ENCODE measurements around the gene NFATC1.

Gene NFATC1

DNA sequence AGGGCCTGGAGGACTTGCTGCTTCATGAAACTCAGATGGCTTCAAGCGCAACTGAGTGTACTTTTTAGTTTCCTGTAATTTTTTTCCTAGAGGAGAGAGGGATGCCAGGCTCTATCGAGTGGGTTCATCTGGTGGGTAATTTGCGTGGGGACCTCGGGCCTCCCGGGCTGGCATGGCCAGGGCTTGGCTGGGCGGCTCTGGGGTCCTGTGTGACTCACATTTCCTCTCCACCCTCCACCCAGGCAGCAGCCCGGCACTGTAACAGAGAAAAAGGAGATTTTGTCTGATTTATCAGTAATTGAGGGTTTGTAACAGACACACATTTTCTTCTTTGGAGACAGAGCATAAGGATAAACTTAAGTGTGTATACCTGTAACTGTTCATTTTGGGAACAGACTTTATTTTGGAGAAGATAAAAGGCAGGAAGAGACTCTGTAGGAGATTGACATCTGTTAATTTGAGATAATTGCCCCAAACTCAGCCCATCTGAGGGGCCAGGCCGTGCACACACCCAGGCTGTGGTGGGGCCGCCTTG lies 64.3 kb downstream of the NFATC1 start:
- no peak for DNase-seq

DNA sequence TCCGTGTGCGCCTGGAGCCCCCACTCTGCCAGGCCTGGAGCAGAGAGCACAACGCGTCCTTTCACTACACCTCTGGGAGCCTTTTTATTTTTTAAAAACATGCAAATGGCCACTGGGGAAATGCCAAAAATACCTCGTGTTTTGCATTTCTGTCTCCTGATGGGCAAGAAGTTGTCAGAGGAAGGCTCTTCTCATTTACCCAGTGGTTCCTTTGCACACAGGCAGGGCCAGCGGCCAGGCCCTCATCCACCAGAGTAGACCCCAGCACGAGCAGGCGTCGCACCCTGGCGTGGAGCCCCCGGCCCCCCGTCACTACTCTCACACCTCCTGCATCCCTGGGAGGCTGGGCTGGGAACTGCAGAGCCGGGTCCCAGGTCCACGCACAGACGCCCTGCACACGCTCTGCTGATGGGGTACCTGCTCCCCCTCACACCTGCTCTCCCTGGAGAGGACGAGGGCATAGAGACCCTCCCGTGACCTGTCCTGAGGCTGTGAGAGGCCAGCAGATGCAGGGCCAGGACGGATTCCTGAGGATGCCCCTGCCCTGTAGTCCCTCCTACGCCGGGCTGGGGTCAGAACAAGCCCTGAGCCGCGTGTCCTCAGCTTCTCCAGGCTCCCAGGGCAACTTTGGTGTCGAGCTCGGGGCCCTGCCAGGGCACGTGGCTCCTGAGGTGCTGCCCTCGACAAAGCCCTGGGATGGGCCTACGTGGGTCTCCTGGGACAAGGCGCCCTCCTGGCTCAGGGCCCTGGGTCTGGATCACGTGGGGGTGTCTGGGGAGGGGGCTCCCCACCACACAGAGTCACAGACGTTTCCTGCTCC lies 65.0 kb downstream of the NFATC1 start:
- DNase-seq = no peak

DNA sequence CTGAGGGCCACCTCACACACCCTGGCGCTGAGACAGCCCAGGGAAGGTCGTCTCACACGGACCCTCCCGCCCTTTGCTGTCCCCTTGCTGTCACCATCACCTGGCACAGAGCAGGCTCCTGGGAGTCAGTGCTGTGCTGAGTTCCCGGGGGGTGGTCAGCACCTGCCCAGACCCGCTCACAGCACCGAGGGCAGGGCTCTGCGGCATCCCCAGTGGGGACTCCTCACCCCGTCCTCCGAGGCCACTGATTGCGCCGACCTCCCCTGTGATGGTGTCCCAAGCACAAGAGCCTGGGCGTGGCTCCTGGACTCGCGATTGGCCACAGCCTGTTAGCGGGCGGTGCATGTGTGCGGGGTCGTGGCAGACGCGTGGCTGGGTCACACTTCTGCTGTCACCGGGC lies 65.9 kb downstream of the NFATC1 start:
- no peak for DNase-seq

DNA sequence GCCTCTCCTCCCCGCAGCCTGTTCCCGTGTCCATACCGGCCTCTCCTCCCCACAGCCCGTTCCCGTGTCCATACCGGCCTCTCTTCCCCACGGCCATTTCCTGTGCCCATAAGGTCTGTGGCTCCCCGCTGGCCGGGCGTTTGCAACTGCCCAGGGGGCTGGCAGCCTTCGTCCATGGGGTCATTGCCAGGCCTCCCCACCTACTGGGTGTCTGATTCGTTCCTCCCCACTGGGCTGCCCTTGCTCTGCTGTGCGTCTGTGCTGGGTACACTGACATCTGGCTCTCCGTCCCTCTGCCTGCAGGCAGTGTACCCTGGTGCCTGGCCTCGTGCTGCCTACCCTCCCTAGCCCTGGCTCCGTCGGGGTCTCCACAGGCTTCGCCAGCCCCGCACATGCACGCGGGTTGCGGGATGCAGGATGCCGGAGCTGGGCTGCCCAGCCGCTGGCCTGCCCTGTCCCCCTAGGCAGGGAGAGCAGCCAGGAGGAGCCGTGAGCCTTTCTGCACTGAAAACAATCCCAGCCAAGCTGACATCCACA lies 67.8 kb downstream of the NFATC1 start:
- DNase-seq = no peak

DNA sequence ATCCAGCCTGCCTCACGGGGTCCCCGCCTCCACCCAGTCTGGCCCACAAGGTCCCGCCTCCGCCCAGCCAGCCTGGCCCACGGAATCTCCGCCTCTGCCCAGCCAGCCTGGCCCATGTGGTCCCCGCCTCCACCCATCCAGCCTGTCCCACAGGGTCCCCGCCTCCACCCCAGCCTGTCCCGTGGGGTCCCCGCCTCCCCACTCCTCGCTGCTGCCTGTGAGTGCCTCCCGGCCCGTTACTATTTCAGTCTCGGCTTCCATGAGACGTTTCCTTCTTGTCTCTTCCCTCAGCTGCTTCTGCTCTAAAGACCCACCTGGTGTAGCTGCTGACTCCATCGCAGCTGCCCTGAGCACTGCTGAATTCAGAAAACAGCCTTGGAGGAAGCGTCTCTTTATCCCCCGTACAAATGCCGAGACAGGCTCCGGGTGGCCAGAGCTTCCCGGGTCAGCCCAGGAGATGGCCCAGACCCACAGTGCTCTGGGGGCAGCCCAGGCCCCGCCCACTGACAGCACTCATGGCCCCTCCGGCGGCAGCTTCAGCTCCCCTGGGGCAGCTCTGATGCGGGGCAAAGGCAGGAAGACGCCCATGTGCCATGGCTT lies 69.8 kb downstream of the NFATC1 start:
- no peak for DNase-seq

DNA sequence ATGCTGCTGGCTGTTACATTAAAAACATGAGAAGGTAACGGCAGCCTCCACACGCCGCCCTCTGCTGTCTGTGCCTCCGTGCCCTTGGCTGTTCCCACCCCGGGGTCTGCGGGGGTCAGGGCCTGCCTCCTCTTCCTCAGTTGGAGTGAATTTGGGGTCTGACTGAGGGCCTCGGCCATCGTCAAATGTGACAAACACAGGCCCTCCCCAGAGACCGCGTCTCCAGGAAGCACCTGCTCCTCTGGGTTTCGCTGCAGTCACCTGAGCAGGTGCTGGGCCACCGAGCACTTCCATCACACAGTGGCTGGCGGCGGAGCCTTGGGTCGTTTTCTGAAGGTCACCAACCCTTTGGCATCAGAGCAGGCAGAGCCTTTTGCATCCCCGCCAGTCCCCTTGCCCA lies 70.9 kb downstream of the NFATC1 start:
- DNase-seq = peak; percentile 16

DNA sequence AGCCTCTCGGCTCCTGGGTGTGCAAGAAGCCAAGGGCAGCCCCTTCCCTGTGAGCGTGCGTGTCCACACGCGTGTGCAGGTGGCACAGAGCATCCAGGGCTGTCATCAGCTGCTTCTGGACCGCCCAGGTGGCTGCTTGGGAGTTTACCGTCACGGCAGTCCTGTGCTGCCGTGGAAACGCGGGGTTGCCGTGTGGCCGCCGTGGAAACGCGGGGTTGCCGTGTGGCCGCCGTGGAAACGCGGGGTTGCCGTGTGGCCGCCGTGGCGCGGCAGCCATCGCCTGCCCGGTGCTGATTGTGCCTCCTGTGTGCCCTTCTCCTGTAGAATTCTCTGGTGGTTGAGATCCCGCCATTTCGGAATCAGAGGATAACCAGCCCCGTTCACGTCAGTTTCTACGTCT lies 71.4 kb downstream of the NFATC1 start:
- no peak for DNase-seq

DNA sequence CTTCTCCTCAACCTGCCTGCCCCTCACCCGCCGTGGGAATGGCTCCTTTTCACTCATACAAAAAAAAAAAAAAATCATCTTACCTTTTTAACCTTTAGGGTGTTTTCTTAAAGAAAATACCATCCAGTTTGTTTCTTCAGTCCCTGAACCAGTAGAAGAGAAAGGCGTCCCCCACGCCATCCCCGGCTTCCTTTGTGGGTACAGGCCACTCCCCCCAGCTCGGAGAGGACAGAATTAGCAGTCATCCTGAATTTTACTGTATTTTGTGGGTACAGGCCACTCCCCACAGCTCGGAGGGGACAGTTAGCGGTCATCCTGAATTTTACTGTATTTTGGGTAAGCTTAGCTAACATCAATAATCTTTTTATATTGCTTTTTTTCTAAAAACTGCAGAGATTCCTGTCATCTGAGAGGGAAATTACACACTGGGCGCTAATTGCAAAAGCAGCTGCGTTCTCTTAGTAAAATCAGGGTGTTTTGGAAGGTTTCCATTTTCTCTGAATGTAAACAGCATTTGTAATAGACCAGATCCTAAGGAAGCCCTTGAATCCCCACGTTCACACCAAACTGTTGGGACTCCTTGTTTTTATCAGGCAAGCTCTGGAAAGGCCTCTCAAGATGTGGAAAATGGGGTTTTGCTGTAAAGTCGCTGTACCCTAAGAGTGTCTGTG lies 72.5 kb downstream of the NFATC1 start:
- DNase-seq = peak; percentile 79

DNA sequence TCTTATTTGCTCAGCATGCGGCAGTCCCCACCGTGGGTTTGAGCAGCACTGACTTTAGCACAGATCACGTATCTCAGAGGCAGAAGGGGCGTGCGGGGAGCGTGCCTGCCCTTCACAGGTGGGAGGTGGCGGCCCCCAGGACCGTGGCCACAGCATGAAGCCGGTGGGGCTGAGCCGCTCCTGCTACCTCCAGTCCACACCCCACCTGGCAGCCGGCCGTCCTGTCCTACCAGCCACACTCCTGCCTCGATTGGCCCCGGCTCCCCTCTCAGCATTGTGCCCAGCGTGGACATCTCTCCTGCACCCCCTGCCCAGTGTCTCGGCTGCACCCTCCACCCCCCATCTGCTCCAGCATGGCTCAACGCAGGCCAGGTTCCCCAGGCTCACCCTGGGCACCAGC lies 73.6 kb downstream of the NFATC1 start:
- DNase-seq = no peak

DNA sequence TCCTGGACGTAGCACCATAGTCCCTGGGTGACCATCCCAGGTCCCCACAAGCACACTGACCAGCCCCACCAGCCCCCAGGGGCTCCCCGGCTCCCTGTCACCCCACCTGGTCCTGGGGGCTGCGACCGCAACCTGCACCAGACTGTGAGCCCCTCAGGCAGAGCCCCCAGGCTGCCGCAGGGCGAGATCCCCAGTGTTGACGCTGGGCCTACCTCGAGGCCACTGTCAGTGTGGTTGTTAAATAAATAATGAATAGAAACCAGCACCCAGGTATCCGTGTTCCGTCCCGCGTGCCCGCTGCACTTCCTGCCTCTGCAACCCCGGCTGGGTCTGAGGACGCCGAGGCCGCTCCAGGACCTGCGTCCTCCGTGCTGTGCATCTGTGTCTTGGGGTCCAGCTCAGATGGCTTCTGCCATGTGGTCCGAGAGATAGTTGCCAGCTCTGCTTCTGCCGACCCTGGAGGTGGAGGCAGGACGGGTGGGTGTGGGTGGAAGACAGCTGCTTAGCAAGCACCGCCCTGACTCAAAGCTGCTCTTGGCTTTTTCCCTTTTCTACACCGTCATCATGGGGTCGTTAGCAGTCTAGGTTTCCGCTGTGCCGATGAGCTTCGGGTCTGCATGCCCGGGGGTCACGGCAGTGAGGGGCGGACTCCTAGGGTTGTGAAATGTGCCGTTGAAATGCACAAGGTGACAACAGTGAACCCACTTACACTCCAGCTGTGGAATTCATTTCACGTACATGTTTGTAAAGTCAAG lies 74.2 kb downstream of the NFATC1 start:
- DNase-seq = no peak

DNA sequence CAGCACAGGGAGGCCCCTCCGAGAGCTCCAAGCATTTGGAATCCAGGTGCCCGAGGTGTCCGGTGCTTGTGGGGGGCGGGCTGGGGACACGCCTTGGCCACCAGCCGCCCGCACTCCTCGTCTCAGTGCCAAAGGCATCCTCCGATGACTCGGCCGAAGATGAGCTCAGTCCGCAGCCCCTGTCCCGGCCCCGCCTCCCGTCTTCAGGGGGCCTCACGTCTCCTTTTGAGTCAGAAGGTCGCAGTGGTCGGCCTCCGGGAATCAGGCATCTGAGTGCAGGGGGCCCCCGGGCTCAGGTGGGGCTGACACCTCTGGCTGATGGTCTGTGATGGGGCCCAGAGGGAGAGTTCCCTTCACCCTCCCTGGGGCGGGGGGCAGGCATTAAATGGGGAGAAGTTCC lies 74.8 kb downstream of the NFATC1 start:
- DNase-seq = no peak

DNA sequence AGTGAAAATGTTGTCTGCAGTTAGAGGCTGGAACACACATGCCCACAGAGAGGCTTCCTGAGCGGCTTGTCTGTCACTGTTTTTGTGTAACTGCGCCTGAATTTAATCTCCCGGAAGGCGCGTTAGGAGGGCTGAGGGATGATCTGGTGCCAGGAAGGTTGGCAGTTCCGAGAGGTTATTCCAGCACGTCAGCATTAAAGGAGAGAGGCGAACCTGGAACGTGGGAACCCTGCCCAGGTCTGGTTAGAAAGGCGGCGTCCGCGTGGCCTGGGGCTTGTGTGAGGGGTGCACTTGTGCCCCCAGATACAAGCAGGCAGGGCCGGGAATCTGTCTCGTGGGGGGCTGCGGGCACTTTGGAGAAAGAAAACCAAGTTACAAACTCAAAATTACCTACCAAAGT lies 75.3 kb downstream of the NFATC1 start:
- no peak for DNase-seq

DNA sequence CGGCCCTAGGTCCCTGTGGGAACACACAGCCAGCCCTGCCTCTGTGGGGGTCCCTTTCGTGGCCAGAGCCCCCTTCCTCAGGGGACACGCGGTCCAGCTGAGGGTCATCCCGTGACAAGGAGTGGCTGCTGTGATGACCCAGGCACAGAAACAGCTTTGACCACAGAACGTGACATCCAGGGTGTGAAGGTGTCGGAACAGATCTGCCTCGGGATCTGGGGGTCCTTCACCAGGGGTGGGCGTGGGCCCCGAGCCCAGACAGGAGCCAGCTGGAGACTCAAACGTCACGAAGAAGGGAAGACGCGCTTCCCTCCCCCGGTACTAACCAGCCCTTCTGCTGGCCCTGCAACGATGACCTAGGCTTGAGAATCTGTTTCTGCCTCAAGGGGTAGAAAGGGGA lies 75.9 kb downstream of the NFATC1 start:
- no peak for DNase-seq

DNA sequence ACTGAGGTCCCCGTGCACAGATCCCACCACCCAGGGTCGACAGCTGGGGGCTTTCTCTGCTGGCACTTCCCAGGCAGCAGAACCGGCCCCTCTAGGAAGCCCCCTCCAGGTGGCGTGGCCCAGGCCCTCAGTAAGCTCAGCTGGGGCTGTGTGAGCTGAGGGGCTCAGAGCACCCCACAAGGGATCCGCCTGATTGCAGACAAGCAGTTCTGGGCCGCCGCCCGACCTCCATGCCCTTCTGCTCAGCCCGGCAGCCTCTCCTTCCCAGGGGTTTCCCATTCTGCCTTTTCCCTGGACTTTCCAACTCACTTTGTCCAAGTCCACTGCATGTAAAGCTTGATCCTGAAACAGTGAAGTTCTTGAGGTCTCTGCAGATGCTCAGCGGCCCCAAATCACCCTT lies 76.4 kb downstream of the NFATC1 start:
- no peak for DNase-seq

DNA sequence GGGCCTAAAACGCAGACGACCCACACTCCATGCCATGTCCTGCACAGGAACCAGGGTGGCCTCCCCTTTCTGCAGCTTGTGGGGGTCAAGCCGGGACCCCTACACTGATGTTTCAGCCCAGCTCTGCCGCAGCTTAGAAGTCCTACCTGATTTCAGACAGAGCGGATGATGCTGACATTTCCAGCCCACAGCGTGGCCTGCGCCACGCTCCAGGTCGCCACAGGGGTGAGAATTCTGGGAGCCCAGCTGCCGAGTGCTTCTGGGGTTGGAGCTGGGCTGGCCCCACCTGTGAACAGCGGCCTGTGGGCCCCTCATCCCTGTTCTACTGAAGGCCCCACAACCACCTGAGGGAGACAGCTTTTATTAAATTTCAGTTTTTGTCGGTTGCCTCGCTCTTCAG lies 77.2 kb downstream of the NFATC1 start:
- DNase-seq = no peak

DNA sequence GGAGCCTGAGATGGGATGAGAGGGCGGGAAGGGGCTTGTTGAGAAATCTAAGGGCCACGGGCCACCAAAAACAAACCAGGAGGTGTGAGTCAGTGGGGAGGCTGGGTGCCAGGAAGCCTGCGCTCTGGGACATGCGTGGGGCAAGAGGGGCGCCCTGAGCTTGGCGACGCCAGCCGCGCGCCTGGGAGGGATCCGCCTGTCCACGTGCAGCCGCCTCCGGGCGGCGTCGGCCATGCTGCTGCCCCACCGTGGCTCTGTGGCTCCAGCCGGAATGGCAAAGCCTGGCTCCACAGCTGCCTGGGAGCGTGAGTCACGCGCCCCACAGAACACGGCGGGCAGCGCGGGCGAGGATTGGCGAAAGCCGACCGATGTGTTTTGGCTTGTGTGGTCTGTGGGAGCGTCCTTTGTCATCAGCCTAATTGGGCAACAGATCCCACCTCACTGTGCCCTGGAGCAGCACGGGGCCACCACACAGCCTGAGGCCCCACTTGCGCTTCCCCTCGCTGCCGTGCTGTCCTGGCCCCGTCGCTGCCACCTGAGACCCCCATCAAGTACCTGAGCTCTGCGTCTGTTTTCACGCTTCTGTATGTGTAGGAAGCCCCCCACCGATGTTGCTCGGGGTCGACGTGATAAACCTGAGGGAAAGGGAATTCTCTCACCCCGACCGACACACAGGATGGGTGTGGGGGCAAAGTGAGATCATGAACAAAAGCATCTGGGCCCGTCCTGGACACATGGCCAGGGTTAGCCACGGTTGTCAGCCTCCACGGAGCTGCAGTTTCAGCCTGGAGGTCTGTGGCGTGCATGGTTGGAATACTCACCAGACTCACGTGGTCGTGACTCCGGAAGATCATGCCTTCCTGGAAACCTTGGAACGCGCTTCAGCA lies 80.5 kb downstream of the NFATC1 start:
- no peak for DNase-seq

DNA sequence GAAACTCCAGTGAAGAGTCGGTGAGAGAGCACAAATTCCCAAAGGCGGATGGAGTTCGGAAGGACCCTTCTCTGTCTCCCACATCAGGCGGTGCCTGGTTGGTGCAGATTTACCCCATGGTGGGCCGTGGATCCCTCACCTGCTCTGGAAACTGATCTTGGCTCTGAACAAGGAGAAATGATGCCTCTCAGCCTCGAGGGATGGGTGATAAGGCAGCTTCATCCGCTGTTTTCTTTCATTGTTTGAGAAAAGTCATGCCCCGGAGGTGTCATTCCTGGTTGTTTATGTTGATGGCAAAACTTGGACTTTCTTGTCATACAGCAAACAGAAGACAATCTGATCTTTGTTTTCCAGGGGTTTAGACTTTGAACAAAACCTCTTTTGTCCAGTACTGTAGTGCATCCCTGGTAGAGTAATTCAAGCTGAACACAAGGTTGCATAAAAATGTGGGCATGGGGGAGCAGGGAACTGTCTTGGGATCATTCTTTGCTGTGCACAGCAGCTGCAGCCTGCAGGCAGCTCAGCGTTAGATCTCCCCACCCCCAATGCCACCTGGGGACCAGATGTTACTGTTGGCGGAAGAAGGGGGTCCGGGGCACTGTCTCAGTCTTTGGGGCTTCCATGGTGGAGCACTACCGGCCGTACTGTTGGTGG lies 81.3 kb downstream of the NFATC1 start:
- no peak for DNase-seq

DNA sequence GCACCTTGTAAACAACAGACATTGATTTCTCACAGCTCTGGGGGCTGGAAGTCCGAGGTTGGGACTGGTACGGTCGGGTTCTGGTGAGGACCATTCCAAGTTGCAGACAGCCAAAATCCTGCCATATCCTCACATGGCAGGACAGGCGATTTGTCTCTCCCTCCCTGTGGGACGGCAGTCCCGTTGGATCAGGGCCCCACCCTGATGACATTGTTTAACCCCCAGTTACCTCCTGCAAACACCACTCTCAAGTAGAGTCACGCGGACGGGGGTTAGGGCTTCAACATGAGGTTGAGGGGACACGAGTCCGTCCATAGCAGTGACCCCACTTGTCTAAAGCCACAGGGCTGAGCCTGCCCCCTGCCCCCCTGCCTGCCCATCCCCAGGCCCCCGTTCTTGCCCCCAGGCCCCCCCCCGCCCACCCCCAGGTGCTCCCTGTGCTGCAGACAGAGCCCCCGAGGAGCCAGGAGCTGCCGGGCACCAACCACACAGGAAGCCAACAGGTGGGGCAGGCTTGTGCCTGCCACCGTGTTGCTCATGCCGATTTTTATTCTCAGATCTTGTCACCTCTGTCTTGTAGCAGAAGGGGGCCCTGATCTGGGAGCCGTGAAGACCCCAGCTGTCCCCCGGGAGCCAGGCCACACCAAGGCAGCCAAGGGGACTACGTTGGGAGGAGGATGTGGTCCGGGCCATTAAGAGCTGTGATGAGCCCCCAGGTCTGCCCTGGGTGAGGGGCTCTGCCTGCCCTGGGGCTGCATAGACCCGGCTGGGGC lies 82.2 kb downstream of the NFATC1 start:
- DNase-seq = no peak

DNA sequence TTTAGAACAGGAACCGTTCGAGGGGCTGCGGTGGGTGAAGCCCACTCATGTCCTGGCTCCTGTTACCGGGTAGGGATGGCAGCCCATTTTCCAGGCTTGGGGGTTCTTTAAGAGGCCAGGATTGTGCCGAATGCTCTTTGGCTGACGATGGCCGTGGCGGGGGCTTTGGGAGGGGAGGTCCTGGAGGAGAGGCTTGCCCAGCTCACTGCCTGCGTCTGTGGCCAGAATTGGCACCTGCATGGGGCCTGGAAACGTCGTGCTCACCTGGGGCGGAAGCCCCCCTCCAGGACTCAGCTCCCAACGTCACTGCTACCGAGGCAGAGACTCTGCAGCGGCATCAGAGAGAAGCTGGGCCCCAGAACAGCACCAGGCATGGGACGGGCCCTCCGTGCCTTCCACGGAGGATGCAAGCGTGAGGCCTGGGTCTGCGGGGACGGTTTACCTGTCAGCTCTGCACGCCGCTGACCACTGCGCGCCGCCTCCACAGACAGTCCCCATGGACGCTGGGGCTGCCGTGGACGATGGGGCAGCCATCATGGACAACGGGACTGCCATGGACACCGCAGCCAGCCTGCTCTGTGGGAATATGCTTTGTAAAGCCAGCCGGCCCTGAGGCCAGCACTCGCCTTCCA lies 82.9 kb downstream of the NFATC1 start:
- DNase-seq = no peak
